ENCODE measurements around the gene NINJ2. TPM values are rescaled to one million over a fixed set of nuclear protein-coding genes. Genes with fewer than 3 reads are reported as not detected.

Gene NINJ2
- polyA plus RNA-seq, 3 donors = 32.9 to 92.7 (median 73.7) TPM

GRCh38 chr12:662566-663292, 516 bp downstream of the NINJ2 start:
- peak overlapping the region; percentile 67 for H3K4me2 ChIP-seq (replicated peaks; ENCODE audit: extremely low read depth, low read length, poor library complexity, severe bottlenecking)

DNA sequence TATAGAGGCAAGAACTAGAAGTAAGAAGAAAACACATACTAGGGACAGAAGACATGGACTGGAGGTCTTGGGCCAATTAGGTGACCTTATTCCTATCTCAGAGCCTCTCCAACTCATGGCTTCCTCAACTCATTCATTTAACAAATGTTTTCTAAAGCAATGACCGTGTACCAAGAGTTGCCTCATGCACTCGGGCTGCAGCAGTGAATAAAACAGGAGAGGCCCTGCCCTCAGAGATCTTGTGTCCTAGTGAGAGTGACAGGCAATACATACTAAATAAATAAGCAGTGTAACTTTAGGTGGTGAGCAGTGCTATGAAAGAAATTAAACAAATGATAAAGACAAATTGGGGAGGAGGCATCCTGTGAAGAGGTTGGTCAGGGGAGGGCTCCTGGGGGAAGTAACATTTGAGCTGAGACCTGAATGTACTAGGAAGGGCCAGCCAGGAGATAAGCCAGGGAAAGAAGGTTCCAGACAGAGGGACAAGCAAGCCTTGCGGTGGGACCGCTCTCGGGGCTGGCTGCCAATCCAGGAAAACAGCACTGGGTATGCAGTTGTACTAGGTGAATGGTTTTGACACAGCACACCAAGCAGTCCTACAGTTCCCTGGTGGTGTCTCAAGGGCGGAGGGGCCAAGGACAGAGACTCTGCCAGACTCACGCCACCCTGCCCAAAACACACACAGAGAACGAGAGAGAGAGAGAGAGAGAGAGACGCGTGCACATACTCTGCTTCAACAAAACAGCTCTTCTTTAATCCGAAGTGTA, 1.3 kb downstream of the NINJ2 start:
- intact Hi-C loops (cut with micrococcal nuclease) = no loop called here
- H3K4me1 Mint-ChIP-seq = peaks cover 34% of the 10 kb centered on the region
- peak overlapping the region in 3 of 7 donors; percentile 23 to 87 (median 80) for H3K27ac Mint-ChIP-seq

More at GRCh38 chr12:662566-663292, 516 bp downstream of the NINJ2 start:
- H3K27me3 Mint-ChIP-seq (ENCODE audit: low read depth in 3 of 3) = peaks cover 0 to 2% (median 0%) of the 10 kb centered on the region in 3 donors
- no peaks in the 10 kb centered on the region for H4K20me1 ChIP-seq (ENCODE audit: insufficient read depth, low read length)
- peak in 2 of 3 donors; percentile 34 to 47 for DNase-seq
- no peaks in the 10 kb centered on the region for H3K36me3 ChIP-seq (replicated peaks in 1 of 2; ENCODE audit: control insufficient read depth in 1 of 2, insufficient read depth in 2 of 2, low read length in 2 of 2)
- no peaks in the 10 kb centered on the region for H3K79me2 ChIP-seq (ENCODE audit: insufficient read depth, low read length)
- H3K4me1 Mint-ChIP-seq = peaks cover 42% of the 10 kb centered on the region
- H3K4me1 ChIP-seq (ENCODE audit: control insufficient read depth in 1 of 2, insufficient read depth in 2 of 2, low read length in 2 of 2) = peaks cover 25 to 30% of the 10 kb centered on the region in 2 donors
- H3K4me3 ChIP-seq (replicated peaks in 1 of 3; ENCODE audit: low read depth in 2 of 3, low read length in 3 of 3) = peak overlapping the region in 1 of 3 experiments; percentile 71
- TF ChIP-seq, protein P1, sequence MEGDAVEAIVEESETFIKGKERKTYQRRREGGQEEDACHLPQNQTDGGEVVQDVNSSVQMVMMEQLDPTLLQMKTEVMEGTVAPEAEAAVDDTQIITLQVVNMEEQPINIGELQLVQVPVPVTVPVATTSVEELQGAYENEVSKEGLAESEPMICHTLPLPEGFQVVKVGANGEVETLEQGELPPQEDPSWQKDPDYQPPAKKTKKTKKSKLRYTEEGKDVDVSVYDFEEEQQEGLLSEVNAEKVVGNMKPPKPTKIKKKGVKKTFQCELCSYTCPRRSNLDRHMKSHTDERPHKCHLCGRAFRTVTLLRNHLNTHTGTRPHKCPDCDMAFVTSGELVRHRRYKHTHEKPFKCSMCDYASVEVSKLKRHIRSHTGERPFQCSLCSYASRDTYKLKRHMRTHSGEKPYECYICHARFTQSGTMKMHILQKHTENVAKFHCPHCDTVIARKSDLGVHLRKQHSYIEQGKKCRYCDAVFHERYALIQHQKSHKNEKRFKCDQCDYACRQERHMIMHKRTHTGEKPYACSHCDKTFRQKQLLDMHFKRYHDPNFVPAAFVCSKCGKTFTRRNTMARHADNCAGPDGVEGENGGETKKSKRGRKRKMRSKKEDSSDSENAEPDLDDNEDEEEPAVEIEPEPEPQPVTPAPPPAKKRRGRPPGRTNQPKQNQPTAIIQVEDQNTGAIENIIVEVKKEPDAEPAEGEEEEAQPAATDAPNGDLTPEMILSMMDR (IDR thresholded peaks at IDR 0.05) = no peak
- H3K27ac Mint-ChIP-seq = peak overlapping the region; percentile 64 to 92 (median 87)
- no peaks in the 10 kb centered on the region for H3K9me3 ChIP-seq (replicated peaks in 1 of 2; ENCODE audit: control insufficient read depth in 1 of 2, insufficient read depth in 1 of 2, low read length in 2 of 2)
- peak overlapping the region; percentile 33 to 84 for H3K27ac ChIP-seq (ENCODE audit: low read depth in 1 of 2, low read length in 2 of 2)
- peak overlapping the region; percentile 42 to 69 for H3K4me3 Mint-ChIP-seq
- no peaks in the 10 kb centered on the region for H3K36me3 Mint-ChIP-seq
- no peaks in the 10 kb centered on the region for H3K27me3 ChIP-seq (ENCODE audit: control insufficient read depth in 2 of 2, insufficient read depth in 2 of 2, low read length in 2 of 2)
- H3K9ac ChIP-seq (ENCODE audit: insufficient read depth, low read length, poor library complexity, severe bottlenecking) = peak overlapping the region; percentile 41
- WGBS (ENCODE audit: insufficient coverage) = 33% methylated on average over 6 of the region's 8 CpGs
- intact Hi-C loops (cut with micrococcal nuclease) = no loop called here
- peaks cover 0 to 2% (median 0%) of the 10 kb centered on the region in 7 donors for H3K9me3 Mint-ChIP-seq
- peak overlapping the region; percentile 88 for H2AFZ ChIP-seq (ENCODE audit: insufficient read depth, low read depth, low read length, poor library complexity, severe bottlenecking)

More for the DNA sequence above, 1.3 kb downstream of the NINJ2 start:
- WGBS (ENCODE audit: insufficient coverage) = 100% methylated on average over 3 of the region's 11 CpGs
- no peaks in the 10 kb centered on the region for H3K36me3 Mint-ChIP-seq
- H3K27me3 ChIP-seq (ENCODE audit: control insufficient read depth in 2 of 2, insufficient read depth in 2 of 2, low read length in 2 of 2) = no peaks in the 10 kb centered on the region
- no peak overlapping the region for H3K9ac ChIP-seq (ENCODE audit: insufficient read depth, low read length, poor library complexity, severe bottlenecking)
- H3K4me2 ChIP-seq (replicated peaks; ENCODE audit: extremely low read depth, low read length, poor library complexity, severe bottlenecking) = peak overlapping the region; percentile 67
- H3K4me3 ChIP-seq (replicated peaks in 1 of 3; ENCODE audit: low read depth in 2 of 3, low read length in 3 of 3) = peak overlapping the region in 1 of 3 experiments; percentile 71
- no peaks in the 10 kb centered on the region for H3K36me3 ChIP-seq (replicated peaks in 1 of 2; ENCODE audit: control insufficient read depth in 1 of 2, insufficient read depth in 2 of 2, low read length in 2 of 2)
- TF ChIP-seq, protein P1 (IDR thresholded peaks at IDR 0.05) = no peak
- no peak for DNase-seq
- H3K9me3 ChIP-seq (replicated peaks in 1 of 2; ENCODE audit: control insufficient read depth in 1 of 2, insufficient read depth in 1 of 2, low read length in 2 of 2) = no peaks in the 10 kb centered on the region
- no peak overlapping the region for H3K27ac ChIP-seq (ENCODE audit: low read depth in 1 of 2, low read length in 2 of 2)
- no peaks in the 10 kb centered on the region for H3K79me2 ChIP-seq (ENCODE audit: insufficient read depth, low read length)
- no peak overlapping the region for H3K4me3 Mint-ChIP-seq
- peaks cover 0 to 2% (median 0%) of the 10 kb centered on the region in 7 donors for H3K9me3 Mint-ChIP-seq
- H3K4me1 ChIP-seq (ENCODE audit: control insufficient read depth in 1 of 2, insufficient read depth in 2 of 2, low read length in 2 of 2) = peaks cover 19 to 22% of the 10 kb centered on the region in 2 donors
- H4K20me1 ChIP-seq (ENCODE audit: insufficient read depth, low read length) = no peaks in the 10 kb centered on the region
- H2AFZ ChIP-seq (ENCODE audit: insufficient read depth, low read depth, low read length, poor library complexity, severe bottlenecking) = peak overlapping the region; percentile 88
- peaks cover 0 to 2% (median 0%) of the 10 kb centered on the region in 3 donors for H3K27me3 Mint-ChIP-seq (ENCODE audit: low read depth in 3 of 3)
